ENCODE measurements around the gene MED13L. TPM values are rescaled to one million over a fixed set of nuclear protein-coding genes. Genes with fewer than 3 reads are reported as not detected.

MED13L gene
- total RNA-seq, 4 donors from 2014 or later = 126 to 194 (median 154) TPM

GRCh38 chr12:116024769-116025168 is 252.7 kb downstream of the MED13L start:
- WGBS, 2 donors (ENCODE audit: low coverage in 1 of 2) = 71 to 90% methylated on average over 2 of the region's 2 CpGs
- DNase-seq = no peak
- Histone ChIP-seq H3K27me3 (no peaks in the 10 kb centered on the region), H3K27ac (no peak overlapping the region), H3K4me3 (no peak overlapping the region), H3K9me3 (no peaks in the 10 kb centered on the region), H3K36me3 (no peaks in the 10 kb centered on the region), H3K4me1 (no peaks in the 10 kb centered on the region)
- in situ Hi-C loops (cut with MboI; ENCODE audit: low pct_ligation_motif_present in 1 of 4, low pct_unique_long_range_greater_than_20kb in 1 of 4, low sequenced_read_pairs in 3 of 4) (loop anchor here in 3 of 4 donors (25.0 kb wide), 2 partner anchors 213 to 588 kb away; no protein-coding TSS in a partner anchor), intact Hi-C loops (cut with DNase I; ENCODE audit: low total_unique reads) (no loop called here)
- TF ChIP-seq CTCF (IDR thresholded peaks at IDR 0.05) (no peak), POLR2AphosphoS5 (IDR thresholded peaks at IDR 0.05) (no peak), POLR2A (IDR thresholded peaks at IDR 0.05) (no peak), EP300 (IDR thresholded peaks at IDR 0.05; ENCODE audit: low read depth) (no peak)

- intact Hi-C loops (cut with DNase I; ENCODE audit: low total_unique reads) = loop anchor here (10.0 kb wide), 2 partner anchors 205 to 585 kb away; no protein-coding TSS in a partner anchor
- H3K27ac ChIP-seq = no peak overlapping the region
- peaks cover 0 to 13% (median 0%) of the 10 kb centered on the region in 4 donors for H3K36me3 ChIP-seq
- in situ Hi-C loops (cut with MboI; ENCODE audit: low pct_ligation_motif_present in 1 of 4, low pct_unique_long_range_greater_than_20kb in 1 of 4, low sequenced_read_pairs in 3 of 4) = loop anchor here in 3 of 4 donors (25.0 kb wide), 2 partner anchors 218 to 593 kb away; no protein-coding TSS in a partner anchor
- H3K9me3 ChIP-seq = no peaks in the 10 kb centered on the region
- peaks cover 0 to 2% (median 0%) of the 10 kb centered on the region in 4 donors for H3K4me1 ChIP-seq
- no peak for DNase-seq
- H3K4me3 ChIP-seq = no peak overlapping the region
- no peak for TF ChIP-seq POLR2A (IDR thresholded peaks at IDR 0.05)
- TF ChIP-seq CTCF (IDR thresholded peaks at IDR 0.05) = no peak
- no peak for TF ChIP-seq POLR2AphosphoS5 (IDR thresholded peaks at IDR 0.05)
- no peak for TF ChIP-seq EP300 (IDR thresholded peaks at IDR 0.05; ENCODE audit: low read depth)
- H3K27me3 ChIP-seq = no peaks in the 10 kb centered on the region
Observed at GRCh38 chr12:116019415-116019814, 258.1 kb downstream of the MED13L start.

GRCh38 chr12:116018282-116018681 is 259.2 kb downstream of the MED13L start:
- WGBS, 2 donors (ENCODE audit: low coverage in 1 of 2) = 56 to 61% methylated on average over 2 of the region's 2 CpGs
- intact Hi-C loops (cut with DNase I; ENCODE audit: low total_unique reads) (loop anchor here (10.0 kb wide), 2 partner anchors 207 to 587 kb away; no protein-coding TSS in a partner anchor), in situ Hi-C loops (cut with MboI; ENCODE audit: low pct_ligation_motif_present in 1 of 4, low pct_unique_long_range_greater_than_20kb in 1 of 4, low sequenced_read_pairs in 3 of 4) (loop anchor here in 3 of 4 donors (25.0 kb wide), 2 partner anchors 219 to 594 kb away; no protein-coding TSS in a partner anchor)
- TF ChIP-seq POLR2AphosphoS5 (IDR thresholded peaks at IDR 0.05) = no peak
- no peak for TF ChIP-seq POLR2A (IDR thresholded peaks at IDR 0.05)
- no peak for TF ChIP-seq EP300 (IDR thresholded peaks at IDR 0.05; ENCODE audit: low read depth)
- no peak for TF ChIP-seq CTCF (IDR thresholded peaks at IDR 0.05)
- DNase-seq = no peak
- no peak overlapping the region for H3K4me3 ChIP-seq
- H3K9me3 ChIP-seq = no peaks in the 10 kb centered on the region
- H3K27ac ChIP-seq = no peak overlapping the region
- H3K36me3 ChIP-seq = peaks cover 0 to 13% (median 0%) of the 10 kb centered on the region in 4 donors
- H3K4me1 ChIP-seq = peaks cover 0 to 2% (median 0%) of the 10 kb centered on the region in 4 donors
- no peaks in the 10 kb centered on the region for H3K27me3 ChIP-seq

- H3K27ac ChIP-seq = no peak overlapping the region
- H3K36me3 ChIP-seq = peaks cover 0 to 30% (median 6%) of the 10 kb centered on the region in 4 donors
- H3K4me1 ChIP-seq = peaks cover 0 to 2% (median 0%) of the 10 kb centered on the region in 4 donors
- H3K9me3 ChIP-seq = no peaks in the 10 kb centered on the region
- WGBS, 2 donors (ENCODE audit: low coverage in 1 of 2) = 30 to 36% methylated on average over 1 of the region's 1 CpG
- in situ Hi-C loops (cut with MboI; ENCODE audit: low pct_ligation_motif_present in 1 of 4, low pct_unique_long_range_greater_than_20kb in 1 of 4, low sequenced_read_pairs in 3 of 4) = loop anchor here in 3 of 4 donors (25.0 kb wide), 2 partner anchors 222 to 597 kb away; no protein-coding TSS in a partner anchor
- intact Hi-C loops (cut with DNase I; ENCODE audit: low total_unique reads) = loop anchor here (10.0 kb wide), 2 partner anchors 209 to 589 kb away; no protein-coding TSS in a partner anchor
- H3K4me3 ChIP-seq = no peak overlapping the region
- no peaks in the 10 kb centered on the region for H3K27me3 ChIP-seq
- DNase-seq = no peak
- TF ChIP-seq POLR2AphosphoS5 (IDR thresholded peaks at IDR 0.05) = no peak
- no peak for TF ChIP-seq POLR2A (IDR thresholded peaks at IDR 0.05)
- TF ChIP-seq EP300 (IDR thresholded peaks at IDR 0.05; ENCODE audit: low read depth) = no peak
- peak; percentile 33 to 55 (median 39) for TF ChIP-seq CTCF (IDR thresholded peaks at IDR 0.05)
Observed at GRCh38 chr12:116015525-116015924, 262.0 kb downstream of the MED13L start.

All from transverse colon (tissue), 4 donors.